GM23338 (cell line): Measurements from ENCODE around the gene TUBG1. TPM values are rescaled to one million over a fixed set of nuclear protein-coding genes. Genes with fewer than 3 reads are reported as not detected.

ENCODE experiments used
- ATAC-seq: fragments of 200-7000 bp; cut with Tn5 transposase; 3 replicates; pipeline ENCODE4 v1.9.1; 2020
- DNase-seq: peaks from one replicate; pipeline ENCODE4 v3.0.0-alpha.2; 2015; ENCODE audit warnings: low spot score
- H2AFZ ChIP-seq: fragments of 200-600 bp; sonication (generic); 2 replicates; pipeline ENCODE4 v1.8.0; 2016; ENCODE audit warnings: antibody characterized with exemption, mild to moderate bottlenecking, moderate library complexity
- H3F3A ChIP-seq: fragments of 200-600 bp; sonication (generic); replicated peaks from 2 replicates; pipeline ENCODE4 v1.8.0; 2017; ENCODE audit warnings: antibody characterized with exemption, mixed run types, low read depth
- H3K27ac ChIP-seq: fragments of 200-600 bp; sonication (generic); 2 replicates; pipeline ENCODE4 v1.6.1; 2016; ENCODE audit warnings: low read depth
- H3K27me3 ChIP-seq: fragments of 200-600 bp; sonication (generic); 2 replicates; pipeline ENCODE4 v1.8.0; 2016; ENCODE audit warnings: mild to moderate bottlenecking, mixed run types, moderate library complexity; ENCODE audit not compliant: insufficient read depth
- H3K36me3 ChIP-seq: fragments of 200-600 bp; sonication (generic); 2 replicates; pipeline ENCODE4 v1.8.0; 2016; ENCODE audit warnings: mild to moderate bottlenecking; ENCODE audit not compliant: insufficient read depth
- H3K4me1 ChIP-seq: fragments of 200-600 bp; sonication (generic); 2 replicates; pipeline ENCODE4 v1.8.0; 2016; ENCODE audit warnings: mild to moderate bottlenecking, moderate library complexity; ENCODE audit not compliant: insufficient read depth
- H3K4me2 ChIP-seq: fragments of 200-600 bp; sonication (generic); 2 replicates; pipeline ENCODE4 v1.7.1; 2017; ENCODE audit warnings: mixed run types
- H3K4me3 ChIP-seq: fragments of 200-600 bp; sonication (generic); 2 replicates; pipeline ENCODE4 v1.6.1; 2016; ENCODE audit warnings: mixed run types
- H3K79me2 ChIP-seq: fragments of 200-600 bp; sonication (generic); replicated peaks from 2 replicates; pipeline ENCODE4 v1.8.0; 2017; ENCODE audit warnings: mild to moderate bottlenecking; ENCODE audit not compliant: insufficient read depth
- H3K9me2 ChIP-seq: fragments of 200-600 bp; sonication (generic); 2 replicates; pipeline ENCODE4 v1.8.0; 2017; ENCODE audit not compliant: insufficient read depth
- H4K20me1 ChIP-seq: fragments of 200-600 bp; sonication (generic); replicated peaks from 2 replicates; pipeline ENCODE4 v1.8.0; 2017; ENCODE audit warnings: mild to moderate bottlenecking; ENCODE audit not compliant: insufficient read depth
- H3K27ac Mint-ChIP-seq: 2 replicates; pipeline ENCODE4 v1.8.0; 2020; ENCODE audit warnings: inconsistent platforms, mild to moderate bottlenecking, moderate library complexity, mixed read lengths
- H3K27me3 Mint-ChIP-seq: 3 replicates; pipeline ENCODE4 v1.8.0; 2022; ENCODE audit warnings: low read depth, mild to moderate bottlenecking, moderate library complexity, mixed read lengths, inconsistent platforms; ENCODE audit not compliant: insufficient read depth, poor library complexity
- H3K36me3 Mint-ChIP-seq: 3 replicates; pipeline ENCODE4 v1.8.0; 2021; ENCODE audit warnings: low read depth, mild to moderate bottlenecking, inconsistent platforms, moderate library complexity, mixed read lengths
- H3K4me1 Mint-ChIP-seq: 3 replicates; pipeline ENCODE4 v1.8.0; 2020; ENCODE audit warnings: mild to moderate bottlenecking, inconsistent platforms, mixed read lengths
- H3K4me3 Mint-ChIP-seq: 3 replicates; pipeline ENCODE4 v1.8.0; 2021; ENCODE audit warnings: moderate library complexity, mild to moderate bottlenecking, inconsistent platforms, mixed read lengths
- H3K9me3 Mint-ChIP-seq: 3 replicates; pipeline ENCODE4 v1.8.0; 2020; ENCODE audit warnings: moderate library complexity, mild to moderate bottlenecking, inconsistent platforms, mixed read lengths
- CREB1 ChIP-seq: fragments of 250-450 bp; sonication (Bioruptor Pico); IDR thresholded peaks from 2 replicates; pipeline ENCODE4 v1.5.0; 2020; ENCODE audit warnings: low read depth, mild to moderate bottlenecking, moderate library complexity
- CTCF ChIP-seq, 2 experiments: fragments of 200-600 bp in 1 of 2; sonication (generic) in 1 of 2; conservative IDR thresholded peaks; 2 replicates each; pipeline versions ENCODE4 v1.5.1 to v1.6.1; 2016 to 2017; ENCODE audit warnings: antibody characterized with exemption in 2 of 2, low read depth in 2 of 2, mild to moderate bottlenecking in 2 of 2, moderate library complexity in 1 of 2
- ETS1 ChIP-seq: IDR thresholded peaks from 2 replicates; pipeline ENCODE4 v1.6.1; 2016; ENCODE audit warnings: antibody characterized with exemption
- EZH2 ChIP-seq: fragments of 200-600 bp; sonication (generic); IDR thresholded peaks from one replicate; pipeline ENCODE4 v1.8.0; 2017; ENCODE audit warnings: antibody characterized with exemption, mild to moderate bottlenecking, low read depth; ENCODE audit not compliant: unreplicated experiment
- EZH2phosphoT487 ChIP-seq: fragments of 200-600 bp; sonication (generic); IDR thresholded peaks from one replicate; pipeline ENCODE4 v1.8.1; 2018; ENCODE audit warnings: antibody characterized with exemption; ENCODE audit not compliant: unreplicated experiment
- JUNB ChIP-seq: IDR thresholded peaks from one replicate; pipeline ENCODE4 v1.6.1; 2016; ENCODE audit warnings: antibody characterized with exemption; ENCODE audit not compliant: unreplicated experiment
- NANOG ChIP-seq: IDR thresholded peaks from 2 replicates; pipeline ENCODE4 v1.6.1; 2016; ENCODE audit warnings: antibody characterized with exemption, borderline replicate concordance
- POLR2AphosphoS5 ChIP-seq: IDR thresholded peaks from 2 replicates; pipeline ENCODE4 v1.6.1; 2016; ENCODE audit warnings: antibody characterized with exemption, low read depth
- REST ChIP-seq: IDR thresholded peaks from one replicate; pipeline ENCODE4 v1.6.1; 2018; ENCODE audit warnings: antibody characterized with exemption; ENCODE audit not compliant: unreplicated experiment
- STAT1 ChIP-seq: IDR thresholded peaks from one replicate; pipeline ENCODE4 v1.6.1; 2016; ENCODE audit warnings: antibody characterized with exemption; ENCODE audit not compliant: unreplicated experiment
- ZNF114 ChIP-seq: fragments of 250-450 bp; sonication (Bioruptor Pico); IDR thresholded peaks from 2 replicates; pipeline ENCODE4 v1.5.0; 2020; ENCODE audit warnings: mild to moderate bottlenecking, moderate library complexity
- ZNF331 ChIP-seq: fragments of 250-450 bp; sonication (Bioruptor Pico); IDR thresholded peaks from 2 replicates; pipeline ENCODE4 v1.5.0; 2020; ENCODE audit warnings: low read depth, mild to moderate bottlenecking, moderate library complexity
- polyA plus RNA-seq: library from polyadenylated mRNA; unstranded; fragments of >200 nt; fragmentation: Nextera tagmentation; extraction: Ambion mirVana; gene quantifications from 2 replicates; pipeline ENCODE4 v1.2.1, GENCODE V29; 2016
- total RNA-seq: library from RNA; depleted of rRNA; stranded (reverse); fragments of >200 nt; shearing (Covaris generic); gene quantifications from 2 replicates; pipeline ENCODE4 v1.2.3, GENCODE V29; 2014
- TF ChIP-seq, protein P1 (sequence below): fragments of 250-450 bp; sonication (Bioruptor Pico); IDR thresholded peaks from 2 replicates; pipeline ENCODE4 v1.5.0; 2020; ENCODE audit warnings: mild to moderate bottlenecking, moderate library complexity

TUBG1 gene
- total and polyA plus RNA-seq, 2 experiments from 2014 or later, result 101 to 117 TPM

DNA sequence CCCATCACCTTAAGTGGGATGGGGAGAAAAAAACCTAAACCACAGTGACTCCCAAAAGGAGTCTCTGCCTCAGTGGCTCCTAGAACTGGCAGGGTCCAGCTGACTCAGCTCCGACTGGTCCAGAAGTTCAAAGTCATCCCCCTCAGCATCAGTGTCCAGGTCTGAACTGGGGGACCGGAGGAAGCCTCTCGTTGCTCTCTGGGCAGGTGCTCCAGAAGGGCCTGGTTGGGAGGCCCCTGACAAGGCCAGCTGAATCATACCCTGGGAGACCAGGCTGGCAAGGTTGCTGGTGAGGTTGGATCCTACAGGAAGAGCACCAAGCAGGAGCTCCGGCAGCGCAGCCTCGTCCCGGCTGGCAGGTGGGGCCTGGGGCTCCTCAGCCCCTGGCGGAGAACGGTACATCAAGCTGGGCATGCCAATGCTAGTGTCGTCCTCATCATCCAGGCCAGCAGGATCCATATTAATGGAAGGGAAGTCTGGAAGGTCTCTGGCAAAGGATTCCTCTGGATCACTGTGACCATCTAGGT lies 27.7 kb upstream of the TUBG1 start:
- Histone ChIP-seq H3K4me3 (no peak overlapping the region), H3K36me3 (peaks cover 22% of the 10 kb centered on the region), H3K27me3 (no peaks in the 10 kb centered on the region), H4K20me1 (0 out of 2 replicates have a peak, but pooled peaks cover 6% of the 10 kb centered on the region), H3K27ac (no peak overlapping the region), H2AFZ (no peak overlapping the region), H3K4me1 (peaks cover 2% of the 10 kb centered on the region), H3K4me2 (no peak overlapping the region), H3K9me2 (no peaks in the 10 kb centered on the region), H3F3A (peaks cover 12% of the 10 kb centered on the region; the same call in 1 of the 2 replicates), H3K79me2 (peaks cover 2% of the 10 kb centered on the region)
- peaks cover 48% of the 10 kb centered on the region for H3K36me3 Mint-ChIP-seq
- DNase-seq (no peak), ATAC-seq (no peak)
- peaks cover 14% of the 10 kb centered on the region for H3K27me3 Mint-ChIP-seq
- H3K27ac Mint-ChIP-seq, result no peak overlapping the region
- TF ChIP-seq EZH2phosphoT487 (no peak), ZNF331 (CRISPR knock-in tag) (no peak), CREB1 (CRISPR knock-in tag) (no peak), EZH2 (no peak), ETS1 (no peak), NANOG (no peak), REST (no peak), STAT1 (no peak), ZNF114 (CRISPR knock-in tag) (no peak), POLR2AphosphoS5 (no peak), JUNB (no peak), CTCF (conservative IDR thresholded peaks at IDR 0.05; ENCODE audit: low read depth in 2 of 2) (no peak)
- TF ChIP-seq, protein P1, sequence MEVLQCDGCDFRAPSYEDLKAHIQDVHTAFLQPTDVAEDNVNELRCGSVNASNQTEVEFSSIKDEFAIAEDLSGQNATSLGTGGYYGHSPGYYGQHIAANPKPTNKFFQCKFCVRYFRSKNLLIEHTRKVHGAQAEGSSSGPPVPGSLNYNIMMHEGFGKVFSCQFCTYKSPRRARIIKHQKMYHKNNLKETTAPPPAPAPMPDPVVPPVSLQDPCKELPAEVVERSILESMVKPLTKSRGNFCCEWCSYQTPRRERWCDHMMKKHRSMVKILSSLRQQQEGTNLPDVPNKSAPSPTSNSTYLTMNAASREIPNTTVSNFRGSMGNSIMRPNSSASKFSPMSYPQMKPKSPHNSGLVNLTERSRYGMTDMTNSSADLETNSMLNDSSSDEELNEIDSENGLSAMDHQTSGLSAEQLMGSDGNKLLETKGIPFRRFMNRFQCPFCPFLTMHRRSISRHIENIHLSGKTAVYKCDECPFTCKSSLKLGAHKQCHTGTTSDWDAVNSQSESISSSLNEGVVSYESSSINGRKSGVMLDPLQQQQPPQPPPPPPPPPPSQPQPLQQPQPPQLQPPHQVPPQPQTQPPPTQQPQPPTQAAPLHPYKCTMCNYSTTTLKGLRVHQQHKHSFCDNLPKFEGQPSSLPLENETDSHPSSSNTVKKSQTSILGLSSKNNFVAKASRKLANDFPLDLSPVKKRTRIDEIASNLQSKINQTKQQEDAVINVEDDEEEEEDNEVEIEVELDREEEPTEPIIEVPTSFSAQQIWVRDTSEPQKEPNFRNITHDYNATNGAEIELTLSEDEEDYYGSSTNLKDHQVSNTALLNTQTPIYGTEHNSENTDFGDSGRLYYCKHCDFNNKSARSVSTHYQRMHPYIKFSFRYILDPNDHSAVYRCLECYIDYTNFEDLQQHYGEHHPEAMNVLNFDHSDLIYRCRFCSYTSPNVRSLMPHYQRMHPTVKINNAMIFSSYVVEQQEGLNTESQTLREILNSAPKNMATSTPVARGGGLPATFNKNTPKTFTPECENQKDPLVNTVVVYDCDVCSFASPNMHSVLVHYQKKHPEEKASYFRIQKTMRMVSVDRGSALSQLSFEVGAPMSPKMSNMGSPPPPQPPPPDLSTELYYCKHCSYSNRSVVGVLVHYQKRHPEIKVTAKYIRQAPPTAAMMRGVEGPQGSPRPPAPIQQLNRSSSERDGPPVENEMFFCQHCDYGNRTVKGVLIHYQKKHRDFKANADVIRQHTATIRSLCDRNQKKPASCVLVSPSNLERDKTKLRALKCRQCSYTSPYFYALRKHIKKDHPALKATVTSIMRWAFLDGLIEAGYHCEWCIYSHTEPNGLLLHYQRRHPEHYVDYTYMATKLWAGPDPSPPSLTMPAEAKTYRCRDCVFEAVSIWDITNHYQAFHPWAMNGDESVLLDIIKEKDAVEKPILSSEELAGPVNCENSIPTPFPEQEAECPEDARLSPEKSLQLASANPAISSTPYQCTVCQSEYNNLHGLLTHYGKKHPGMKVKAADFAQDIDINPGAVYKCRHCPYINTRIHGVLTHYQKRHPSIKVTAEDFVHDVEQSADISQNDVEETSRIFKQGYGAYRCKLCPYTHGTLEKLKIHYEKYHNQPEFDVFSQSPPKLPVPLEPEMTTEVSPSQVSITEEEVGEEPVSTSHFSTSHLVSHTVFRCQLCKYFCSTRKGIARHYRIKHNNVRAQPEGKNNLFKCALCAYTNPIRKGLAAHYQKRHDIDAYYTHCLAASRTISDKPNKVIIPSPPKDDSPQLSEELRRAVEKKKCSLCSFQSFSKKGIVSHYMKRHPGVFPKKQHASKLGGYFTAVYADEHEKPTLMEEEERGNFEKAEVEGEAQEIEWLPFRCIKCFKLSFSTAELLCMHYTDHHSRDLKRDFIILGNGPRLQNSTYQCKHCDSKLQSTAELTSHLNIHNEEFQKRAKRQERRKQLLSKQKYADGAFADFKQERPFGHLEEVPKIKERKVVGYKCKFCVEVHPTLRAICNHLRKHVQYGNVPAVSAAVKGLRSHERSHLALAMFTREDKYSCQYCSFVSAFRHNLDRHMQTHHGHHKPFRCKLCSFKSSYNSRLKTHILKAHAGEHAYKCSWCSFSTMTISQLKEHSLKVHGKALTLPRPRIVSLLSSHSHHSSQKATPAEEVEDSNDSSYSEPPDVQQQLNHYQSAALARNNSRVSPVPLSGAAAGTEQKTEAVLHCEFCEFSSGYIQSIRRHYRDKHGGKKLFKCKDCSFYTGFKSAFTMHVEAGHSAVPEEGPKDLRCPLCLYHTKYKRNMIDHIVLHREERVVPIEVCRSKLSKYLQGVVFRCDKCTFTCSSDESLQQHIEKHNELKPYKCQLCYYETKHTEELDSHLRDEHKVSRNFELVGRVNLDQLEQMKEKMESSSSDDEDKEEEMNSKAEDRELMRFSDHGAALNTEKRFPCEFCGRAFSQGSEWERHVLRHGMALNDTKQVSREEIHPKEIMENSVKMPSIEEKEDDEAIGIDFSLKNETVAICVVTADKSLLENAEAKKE (CRISPR knock-in tag), result no peak
- H3K4me3 Mint-ChIP-seq, result no peak overlapping the region
- peaks cover 9% of the 10 kb centered on the region; the same call in 2 of the 3 replicates for H3K4me1 Mint-ChIP-seq
- H3K9me3 Mint-ChIP-seq, result no peaks in the 10 kb centered on the region
